ENCODE measurements around the gene KLHL28.

The KLHL28 gene

GRCh38 chr14:44886860-44887595 is 74.7 kb downstream of the KLHL28 start:
- ATAC-seq (replicated peaks; ENCODE audit: extremely low read depth, poor library complexity, severe bottlenecking): no peak
- Mint-ChIP-seq H3K9me3 (peaks cover 4% of the 10 kb centered on the region), H3K36me3 (ENCODE audit: insufficient read depth) (no peaks in the 10 kb centered on the region), H3K27me3 (peaks cover 9% of the 10 kb centered on the region), H3K27ac (ENCODE audit: low read depth) (no peak overlapping the region), H3K4me3 (no peak overlapping the region), H3K4me1 (no peaks in the 10 kb centered on the region)
- DNase-seq (ENCODE audit: low spot score in 2 of 2): no peak

- DNase-seq (ENCODE audit: low spot score in 2 of 2) (no peak), ATAC-seq (replicated peaks; ENCODE audit: extremely low read depth, poor library complexity, severe bottlenecking) (no peak)
- Mint-ChIP-seq H3K27me3 (peaks cover 62% of the 10 kb centered on the region), H3K4me3 (no peak overlapping the region), H3K4me1 (no peaks in the 10 kb centered on the region), H3K36me3 (ENCODE audit: insufficient read depth) (no peaks in the 10 kb centered on the region), H3K9me3 (peaks cover 14% of the 10 kb centered on the region), H3K27ac (ENCODE audit: low read depth) (no peak overlapping the region)
Measured at GRCh38 chr14:44880791-44881190, 81.0 kb downstream of the KLHL28 start.

Data from central memory CD8-positive, alpha-beta T cell (primary cell).